ENCODE data around the gene FOXP1.

FOXP1 gene

DNA sequence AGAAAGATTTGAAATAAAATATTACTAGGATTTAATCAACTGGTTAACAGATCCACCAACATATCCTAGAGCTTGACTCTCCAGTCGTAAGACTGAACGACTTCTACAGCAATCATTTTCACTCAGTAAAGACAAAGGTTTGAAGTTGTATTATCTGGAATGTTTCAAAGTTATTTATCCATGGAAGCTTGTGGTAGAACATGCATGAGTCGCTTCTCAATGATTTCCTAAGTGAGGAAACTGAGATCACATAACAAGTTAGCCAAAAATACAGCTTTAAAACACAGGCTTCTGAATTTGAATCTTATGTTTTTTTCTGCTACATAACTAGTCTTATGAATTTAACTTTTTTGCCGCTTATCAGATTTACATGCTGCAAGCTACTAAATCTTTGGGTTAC is 241.8 kb downstream of the FOXP1 start:
- ChIA-PET CTCF (no interaction called here), POLR2A (no interaction called here)
- no peak for DNase-seq (ENCODE audit: extremely low spot score)
- TF ChIP-seq FOXK2 (IDR thresholded peaks at IDR 0.05), result no peak
- no peak for TF ChIP-seq HDGF (IDR thresholded peaks at IDR 0.05; ENCODE audit: borderline replicate concordance)
- no peak for TF ChIP-seq FOXA1 (IDR thresholded peaks at IDR 0.05)
- no peak for TF ChIP-seq L3MBTL2 (conservative IDR thresholded peaks at IDR 0.05)
- no peak for TF ChIP-seq BHLHE40 (IDR thresholded peaks at IDR 0.05; ENCODE audit: borderline replicate concordance)
- TF ChIP-seq, protein P1, sequence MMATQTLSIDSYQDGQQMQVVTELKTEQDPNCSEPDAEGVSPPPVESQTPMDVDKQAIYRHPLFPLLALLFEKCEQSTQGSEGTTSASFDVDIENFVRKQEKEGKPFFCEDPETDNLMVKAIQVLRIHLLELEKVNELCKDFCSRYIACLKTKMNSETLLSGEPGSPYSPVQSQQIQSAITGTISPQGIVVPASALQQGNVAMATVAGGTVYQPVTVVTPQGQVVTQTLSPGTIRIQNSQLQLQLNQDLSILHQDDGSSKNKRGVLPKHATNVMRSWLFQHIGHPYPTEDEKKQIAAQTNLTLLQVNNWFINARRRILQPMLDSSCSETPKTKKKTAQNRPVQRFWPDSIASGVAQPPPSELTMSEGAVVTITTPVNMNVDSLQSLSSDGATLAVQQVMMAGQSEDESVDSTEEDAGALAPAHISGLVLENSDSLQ (IDR thresholded peaks at IDR 0.05), result no peak
- no peak for TF ChIP-seq CTBP1 (IDR thresholded peaks at IDR 0.05; ENCODE audit: borderline replicate concordance)
- no peak for TF ChIP-seq ARNT (IDR thresholded peaks at IDR 0.05)
- no peak for TF ChIP-seq NFRKB (IDR thresholded peaks at IDR 0.05)
- no peak for TF ChIP-seq TARDBP (IDR thresholded peaks at IDR 0.05)
- no peak for TF ChIP-seq FOXM1 (IDR thresholded peaks at IDR 0.05; ENCODE audit: borderline replicate concordance)
- TF ChIP-seq SP1 (IDR thresholded peaks at IDR 0.05), result no peak
- no peak for TF ChIP-seq LEF1 (IDR thresholded peaks at IDR 0.05; ENCODE audit: borderline replicate concordance)
- TF ChIP-seq ELF4 (IDR thresholded peaks at IDR 0.05), result no peak
- no peak for TF ChIP-seq SUZ12 (IDR thresholded peaks at IDR 0.05)
- no peak for TF ChIP-seq ZNF384 (IDR thresholded peaks at IDR 0.05)

DNA sequence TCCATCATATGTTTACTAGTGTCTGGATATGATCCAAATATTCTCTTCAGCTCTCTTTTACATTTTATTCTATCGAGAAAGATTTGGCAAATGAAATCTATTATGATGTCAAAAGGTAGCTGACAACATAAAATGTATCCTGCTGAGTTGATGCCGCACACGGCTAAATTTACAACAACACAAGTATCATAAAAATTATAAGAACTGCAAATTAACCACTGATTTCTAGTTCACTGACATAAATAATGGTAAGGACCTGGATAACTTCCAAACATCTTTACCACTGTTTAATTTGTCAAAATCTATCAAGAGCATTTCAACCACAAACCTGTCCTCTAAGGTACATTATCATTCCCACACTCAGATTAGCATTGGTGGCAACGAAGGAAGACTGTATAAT is 244.5 kb downstream of the FOXP1 start:
- ChIA-PET POLR2A (no interaction called here), CTCF (no interaction called here)

DNA sequence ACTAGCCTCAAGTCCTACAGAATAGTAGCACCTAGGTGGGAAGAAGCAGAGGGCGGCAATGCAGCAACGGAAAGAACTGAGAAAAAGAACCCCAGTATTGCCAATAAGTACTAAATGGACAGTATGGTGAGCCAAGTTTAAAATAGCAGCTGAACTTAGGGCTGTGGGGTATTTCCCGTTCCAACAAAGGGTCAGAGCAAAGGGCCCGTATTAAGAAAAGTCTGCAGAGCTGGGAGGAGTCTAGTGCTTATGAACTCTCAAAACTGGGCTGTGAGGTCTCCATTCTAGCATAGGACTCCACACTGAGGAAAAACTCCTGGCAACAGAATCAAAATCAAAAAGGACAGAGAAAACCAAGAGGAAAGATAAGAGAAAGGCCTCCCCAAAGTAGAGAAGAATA is 250.7 kb downstream of the FOXP1 start:
- TF ChIP-seq CTBP1 (IDR thresholded peaks at IDR 0.05; ENCODE audit: borderline replicate concordance) (no peak), SP1 (IDR thresholded peaks at IDR 0.05) (no peak), FOXM1 (IDR thresholded peaks at IDR 0.05; ENCODE audit: borderline replicate concordance) (no peak), ELF4 (IDR thresholded peaks at IDR 0.05) (no peak), ARNT (IDR thresholded peaks at IDR 0.05) (no peak), BHLHE40 (IDR thresholded peaks at IDR 0.05; ENCODE audit: borderline replicate concordance) (no peak), FOXK2 (IDR thresholded peaks at IDR 0.05) (no peak), HDGF (IDR thresholded peaks at IDR 0.05; ENCODE audit: borderline replicate concordance) (no peak), LEF1 (IDR thresholded peaks at IDR 0.05; ENCODE audit: borderline replicate concordance) (no peak)
- POLR2A ChIA-PET, result no interaction called here
- CTCF ChIA-PET, result no interaction called here
- DNase-seq (ENCODE audit: extremely low spot score), result no peak

More for the DNA sequence above, 244.5 kb downstream of the FOXP1 start:
- TF ChIP-seq ZNF384 (IDR thresholded peaks at IDR 0.05), result no peak
- TF ChIP-seq CTBP1 (IDR thresholded peaks at IDR 0.05; ENCODE audit: borderline replicate concordance), result 0 out of 2 replicates have a peak, but pooled peaks have one; percentile 27
- no peak for TF ChIP-seq LEF1 (IDR thresholded peaks at IDR 0.05; ENCODE audit: borderline replicate concordance)
- no peak for TF ChIP-seq FOXM1 (IDR thresholded peaks at IDR 0.05; ENCODE audit: borderline replicate concordance)
- TF ChIP-seq FOXK2 (IDR thresholded peaks at IDR 0.05), result no peak
- TF ChIP-seq NFRKB (IDR thresholded peaks at IDR 0.05), result no peak
- TF ChIP-seq ARNT (IDR thresholded peaks at IDR 0.05), result no peak
- TF ChIP-seq L3MBTL2 (conservative IDR thresholded peaks at IDR 0.05), result no peak
- TF ChIP-seq, protein P1 (IDR thresholded peaks at IDR 0.05), result peak; percentile 78
- no peak for TF ChIP-seq TARDBP (IDR thresholded peaks at IDR 0.05)
- TF ChIP-seq BHLHE40 (IDR thresholded peaks at IDR 0.05; ENCODE audit: borderline replicate concordance), result no peak
- no peak for TF ChIP-seq SUZ12 (IDR thresholded peaks at IDR 0.05)
- no peak for DNase-seq (ENCODE audit: extremely low spot score)

DNA sequence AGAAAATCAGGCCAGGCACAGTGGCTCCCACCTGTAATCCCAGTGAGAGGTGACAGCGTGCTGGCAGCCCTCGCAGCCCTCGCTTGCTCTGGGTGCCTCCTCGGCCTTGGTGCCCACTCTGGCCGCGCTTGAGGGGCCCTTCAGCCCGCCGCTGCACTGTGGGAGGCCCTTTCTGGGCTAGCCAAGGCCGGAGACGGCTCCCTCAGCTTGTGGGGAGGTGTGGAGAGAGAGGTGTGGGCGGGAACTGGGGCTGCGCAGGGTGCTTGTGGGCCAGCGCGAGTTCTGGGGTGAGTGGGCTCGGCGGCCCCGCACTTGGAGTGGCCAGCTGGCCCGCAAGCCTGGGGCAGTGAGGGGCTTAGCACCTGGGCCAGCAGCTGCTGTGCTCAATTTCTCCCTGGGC is 252.6 kb downstream of the FOXP1 start:
- ChIA-PET CTCF (no interaction called here), POLR2A (no interaction called here)

DNA sequence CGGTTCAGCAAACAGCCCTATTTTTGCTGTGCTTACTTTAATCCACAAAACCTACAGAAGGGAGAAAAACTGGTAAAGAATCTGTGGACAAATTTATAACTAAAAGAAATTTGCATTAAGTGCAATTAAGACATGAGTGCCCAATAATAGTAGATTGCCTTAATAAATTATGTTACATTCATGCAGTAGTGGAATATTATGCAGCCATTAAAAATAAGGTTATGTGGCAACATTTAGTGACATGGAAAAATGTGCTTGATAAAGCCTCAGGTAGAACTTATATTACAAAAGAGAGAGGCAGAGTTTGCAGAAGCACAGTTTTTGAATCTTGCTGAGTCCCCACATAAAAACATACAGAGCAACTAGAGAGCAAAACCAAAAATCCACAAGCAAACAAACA is 253.0 kb downstream of the FOXP1 start:
- POLR2A ChIA-PET, result no interaction called here
- TF ChIP-seq LEF1 (IDR thresholded peaks at IDR 0.05; ENCODE audit: borderline replicate concordance), result no peak
- no peak for TF ChIP-seq L3MBTL2 (conservative IDR thresholded peaks at IDR 0.05)
- TF ChIP-seq, protein P1 (IDR thresholded peaks at IDR 0.05), result no peak
- TF ChIP-seq BHLHE40 (IDR thresholded peaks at IDR 0.05; ENCODE audit: borderline replicate concordance), result no peak
- TF ChIP-seq ELF4 (IDR thresholded peaks at IDR 0.05), result no peak
- no peak for TF ChIP-seq SP1 (IDR thresholded peaks at IDR 0.05)
- no peak for TF ChIP-seq ARNT (IDR thresholded peaks at IDR 0.05)
- TF ChIP-seq NFRKB (IDR thresholded peaks at IDR 0.05), result no peak
- no peak for TF ChIP-seq FOXM1 (IDR thresholded peaks at IDR 0.05; ENCODE audit: borderline replicate concordance)
- TF ChIP-seq TARDBP (IDR thresholded peaks at IDR 0.05), result no peak
- DNase-seq (ENCODE audit: extremely low spot score), result no peak
- CTCF ChIA-PET, result no interaction called here

More for the DNA sequence above, 252.6 kb downstream of the FOXP1 start:
- no peak for TF ChIP-seq FOXA1 (IDR thresholded peaks at IDR 0.05)
- no peak for TF ChIP-seq FOXM1 (IDR thresholded peaks at IDR 0.05; ENCODE audit: borderline replicate concordance)
- TF ChIP-seq NFRKB (IDR thresholded peaks at IDR 0.05), result no peak
- TF ChIP-seq L3MBTL2 (conservative IDR thresholded peaks at IDR 0.05), result no peak
- TF ChIP-seq FOXK2 (IDR thresholded peaks at IDR 0.05), result no peak
- TF ChIP-seq, protein P1 (IDR thresholded peaks at IDR 0.05), result no peak
- no peak for TF ChIP-seq LEF1 (IDR thresholded peaks at IDR 0.05; ENCODE audit: borderline replicate concordance)
- TF ChIP-seq BHLHE40 (IDR thresholded peaks at IDR 0.05; ENCODE audit: borderline replicate concordance), result no peak
- TF ChIP-seq TARDBP (IDR thresholded peaks at IDR 0.05), result no peak
- TF ChIP-seq HDGF (IDR thresholded peaks at IDR 0.05; ENCODE audit: borderline replicate concordance), result no peak
- no peak for TF ChIP-seq CTBP1 (IDR thresholded peaks at IDR 0.05; ENCODE audit: borderline replicate concordance)
- TF ChIP-seq ELF4 (IDR thresholded peaks at IDR 0.05), result no peak
- TF ChIP-seq SP1 (IDR thresholded peaks at IDR 0.05), result no peak
- TF ChIP-seq SUZ12 (IDR thresholded peaks at IDR 0.05), result no peak
- no peak for TF ChIP-seq ZNF384 (IDR thresholded peaks at IDR 0.05)
- TF ChIP-seq ARNT (IDR thresholded peaks at IDR 0.05), result no peak
- DNase-seq (ENCODE audit: extremely low spot score), result no peak

Data from HEK293T (cell line).